Breast epithelium (tissue), 4 donors: Measurements from ENCODE around the gene RNF187. TPM values are rescaled to one million over a fixed set of nuclear protein-coding genes. Genes with fewer than 3 reads are reported as not detected.

Experiments used
- DNase-seq, 2 donors: peaks; one replicate each; pipeline ENCODE4 v3.0.0-alpha.2; 2019; ENCODE audit warnings: low spot score in 2 of 2
- H3K27ac ChIP-seq, 2 donors: fragments of 200-600 bp; sonication (generic) in 1 of 2; one replicate each; pipeline ENCODE4 v1.5.1; 2016 to 2019; ENCODE audit warnings: mild to moderate bottlenecking in 1 of 2
- H3K27me3 ChIP-seq, 2 donors: fragments of 200-600 bp; sonication (generic) in 1 of 2; one replicate each; pipeline versions ENCODE4 v1.5.1 to v1.6.0; 2017 to 2019; ENCODE audit warnings: control low read depth in 1 of 2, mild to moderate bottlenecking in 1 of 2
- H3K36me3 ChIP-seq: fragments of 200-600 bp; one replicate; pipeline ENCODE4 v1.5.1; 2019
- H3K4me1 ChIP-seq, 2 donors: fragments of 200-600 bp; sonication (generic); one replicate each; pipeline ENCODE4 v1.5.1; 2016 to 2019; ENCODE audit warnings: control low read depth in 1 of 2
- H3K4me3 ChIP-seq, 3 donors: fragments of 200-600 bp; sonication (generic); 1 replicate in 2 of 3; 2 replicates in 1 of 3; pipeline ENCODE4 v1.5.1; 2016 to 2019; ENCODE audit warnings: mild to moderate bottlenecking in 3 of 3, moderate library complexity in 2 of 3
- H3K9me3 ChIP-seq, 2 donors: fragments of 200-600 bp; sonication (generic) in 1 of 2; one replicate each; pipeline ENCODE4 v1.5.1; 2016 to 2019; ENCODE audit warnings: control low read depth in 1 of 2
- CTCF ChIP-seq, 3 donors: fragments of 450-650 bp; IDR thresholded peaks; one replicate each; pipeline ENCODE4 v1.5.1; 2016 to 2017; ENCODE audit warnings: antibody characterized with exemption in 3 of 3, mild to moderate bottlenecking in 3 of 3, moderate library complexity in 3 of 3
- POLR2A ChIP-seq: fragments of 450-650 bp; IDR thresholded peaks from one replicate; pipeline ENCODE4 v1.6.1; 2016; ENCODE audit warnings: antibody characterized with exemption, mild to moderate bottlenecking, moderate library complexity
- POLR2AphosphoS5 ChIP-seq, 3 donors: sonication (generic); formaldehyde crosslinking; IDR thresholded peaks; one replicate each; pipeline ENCODE4 v1.6.1; 2017; ENCODE audit warnings: antibody characterized with exemption in 3 of 3
- intact Hi-C: fragments of 100-400 bp; cut with DNase I; formaldehyde crosslinking; loops from one replicate; pipeline ENCODE4 v1.15.1; 2023; ENCODE audit warnings: low total_unique reads
- total RNA-seq, 3 donors: library from RNA; depleted of rRNA; stranded (reverse); fragments of >200 nt; gene quantifications; one replicate each; pipeline ENCODE4 v1.1.0, GENCODE V29; 2016

Gene RNF187
- total RNA-seq, 3 donors from 2014 or later: 26.9 to 33.7 (median 33.1) TPM

- Histone ChIP-seq H3K9me3 (no peaks in the 10 kb centered on the region), H3K27me3 (peaks cover 0 to 22% of the 10 kb centered on the region in 2 donors), H3K27ac (no peak overlapping the region), H3K36me3 (no peaks in the 10 kb centered on the region), H3K4me1 (no peaks in the 10 kb centered on the region), H3K4me3 (peak overlapping the region; percentile 29 to 56 (median 51))
- intact Hi-C loops: no loop called here
- DNase-seq: no peak
- no peak for TF ChIP-seq CTCF (IDR thresholded peaks at IDR 0.05)
- no peak for TF ChIP-seq POLR2AphosphoS5 (IDR thresholded peaks at IDR 0.05)
- no peak for TF ChIP-seq POLR2A
Observed at GRCh38 chr1:228445490-228445842, 41.7 kb upstream of the RNF187 start.

GRCh38 chr1:228445843-228446650 lies 41.1 kb upstream of the RNF187 start:
- Histone ChIP-seq H3K27me3 (peaks cover 0 to 22% of the 10 kb centered on the region in 2 donors), H3K36me3 (no peaks in the 10 kb centered on the region), H3K4me3 (peak overlapping the region; percentile 29 to 56 (median 51)), H3K9me3 (no peaks in the 10 kb centered on the region), H3K27ac (no peak overlapping the region), H3K4me1 (no peaks in the 10 kb centered on the region)
- TF ChIP-seq POLR2AphosphoS5 (IDR thresholded peaks at IDR 0.05) (no peak), POLR2A (no peak), CTCF (IDR thresholded peaks at IDR 0.05) (no peak)
- DNase-seq: no peak
- intact Hi-C loops: no loop called here

GRCh38 chr1:228446852-228447251 lies 40.3 kb upstream of the RNF187 start:
- TF ChIP-seq CTCF (IDR thresholded peaks at IDR 0.05) (no peak), POLR2A (no peak), POLR2AphosphoS5 (IDR thresholded peaks at IDR 0.05) (no peak)
- Histone ChIP-seq H3K27ac (no peak overlapping the region), H3K4me3 (no peak overlapping the region), H3K27me3 (peaks cover 0 to 22% of the 10 kb centered on the region in 2 donors), H3K36me3 (no peaks in the 10 kb centered on the region), H3K4me1 (no peaks in the 10 kb centered on the region), H3K9me3 (no peaks in the 10 kb centered on the region)
- intact Hi-C loops: no loop called here
- no peak for DNase-seq

GRCh38 chr1:228448372-228448771 lies 38.8 kb upstream of the RNF187 start:
- peaks cover 0 to 16% of the 10 kb centered on the region in 2 donors for H3K27me3 ChIP-seq
- no peak overlapping the region for H3K4me3 ChIP-seq
- intact Hi-C loops: no loop called here
- no peak for TF ChIP-seq POLR2A
- no peak for TF ChIP-seq POLR2AphosphoS5 (IDR thresholded peaks at IDR 0.05)
- no peak for TF ChIP-seq CTCF (IDR thresholded peaks at IDR 0.05)
- no peak overlapping the region for H3K27ac ChIP-seq
- H3K4me1 ChIP-seq: no peaks in the 10 kb centered on the region
- DNase-seq: no peak
- no peaks in the 10 kb centered on the region for H3K9me3 ChIP-seq
- H3K36me3 ChIP-seq: no peaks in the 10 kb centered on the region

GRCh38 chr1:228450200-228450599 lies 37.0 kb upstream of the RNF187 start:
- TF ChIP-seq CTCF (IDR thresholded peaks at IDR 0.05) (no peak), POLR2AphosphoS5 (IDR thresholded peaks at IDR 0.05) (no peak), POLR2A (no peak)
- H3K27me3 ChIP-seq: peaks cover 0 to 8% of the 10 kb centered on the region in 2 donors
- no peak overlapping the region for H3K27ac ChIP-seq
- H3K36me3 ChIP-seq: no peaks in the 10 kb centered on the region
- no peak for DNase-seq
- no peak overlapping the region for H3K4me3 ChIP-seq
- intact Hi-C loops: loop anchor here (5.0 kb wide), 1 partner anchor 1242 kb away; no protein-coding TSS in a partner anchor
- H3K9me3 ChIP-seq: no peaks in the 10 kb centered on the region
- no peaks in the 10 kb centered on the region for H3K4me1 ChIP-seq
